Measurements from ENCODE around the gene TRIO.
A peak's percentile ranks its signal among the peaks of the same experiment; 100 is the strongest.

Gene TRIO

GRCh38 chr5:14199902-14200301, 56.8 kb downstream of the TRIO start:
- Histone ChIP-seq H3K27me3 (replicated peaks) (no peaks in the 10 kb centered on the region), H3K36me3 (replicated peaks) (peaks cover 3% of the 10 kb centered on the region), H3K27ac (no peak overlapping the region), H3K4me3 (ENCODE audit: low read depth, low read length) (no peak overlapping the region)
- no peak for TF ChIP-seq CTCF (IDR thresholded peaks at IDR 0.05; ENCODE audit: low read depth, low read length, missing control alignments)
- in situ Hi-C loops (cut with HindIII; ENCODE audit: low pct_ligation_motif_present, low sequenced_read_pairs), result no loop called here
- DNase-seq, result no peak

GRCh38 chr5:14200312-14200990, 57.3 kb downstream of the TRIO start:
- in situ Hi-C loops (cut with HindIII; ENCODE audit: low pct_ligation_motif_present, low sequenced_read_pairs), result no loop called here
- Histone ChIP-seq H3K36me3 (replicated peaks) (no peaks in the 10 kb centered on the region), H3K4me3 (ENCODE audit: low read depth, low read length) (no peak overlapping the region), H3K27me3 (replicated peaks) (no peaks in the 10 kb centered on the region), H3K27ac (peak overlapping the region; percentile 86)
- TF ChIP-seq CTCF (IDR thresholded peaks at IDR 0.05; ENCODE audit: low read depth, low read length, missing control alignments), result no peak
- DNase-seq, result no peak

GRCh38 chr5:14201325-14202045, 58.3 kb downstream of the TRIO start:
- no peaks in the 10 kb centered on the region for H3K36me3 ChIP-seq (replicated peaks)
- no peak overlapping the region for H3K4me3 ChIP-seq (ENCODE audit: low read depth, low read length)
- H3K27me3 ChIP-seq (replicated peaks), result no peaks in the 10 kb centered on the region
- no peak for TF ChIP-seq CTCF (IDR thresholded peaks at IDR 0.05; ENCODE audit: low read depth, low read length, missing control alignments)
- in situ Hi-C loops (cut with HindIII; ENCODE audit: low pct_ligation_motif_present, low sequenced_read_pairs), result no loop called here
- H3K27ac ChIP-seq, result peak overlapping the region; percentile 86
- no peak for DNase-seq

GRCh38 chr5:14202462-14202861, 59.3 kb downstream of the TRIO start:
- no peaks in the 10 kb centered on the region for H3K36me3 ChIP-seq (replicated peaks)
- in situ Hi-C loops (cut with HindIII; ENCODE audit: low pct_ligation_motif_present, low sequenced_read_pairs), result no loop called here
- peak overlapping the region; percentile 86 for H3K27ac ChIP-seq
- TF ChIP-seq CTCF (IDR thresholded peaks at IDR 0.05; ENCODE audit: low read depth, low read length, missing control alignments), result no peak
- H3K4me3 ChIP-seq (ENCODE audit: low read depth, low read length), result no peak overlapping the region
- peak; percentile 73 for DNase-seq
- no peaks in the 10 kb centered on the region for H3K27me3 ChIP-seq (replicated peaks)

- DNase-seq, result no peak
- Histone ChIP-seq H3K27ac (peak overlapping the region; percentile 86), H3K4me3 (ENCODE audit: low read depth, low read length) (no peak overlapping the region), H3K27me3 (replicated peaks) (no peaks in the 10 kb centered on the region), H3K36me3 (replicated peaks) (no peaks in the 10 kb centered on the region)
- in situ Hi-C loops (cut with HindIII; ENCODE audit: low pct_ligation_motif_present, low sequenced_read_pairs), result no loop called here
- no peak for TF ChIP-seq CTCF (IDR thresholded peaks at IDR 0.05; ENCODE audit: low read depth, low read length, missing control alignments)
Observed at GRCh38 chr5:14204011-14204670, 61.0 kb downstream of the TRIO start.
